SIG-M5 treated with dmso at 0.1 percent for 504 hours (cell line): Measurements from ENCODE around the gene LRMDA.
A peak's percentile ranks its signal among the peaks of the same experiment; 100 is the strongest.
"Not testable (repeated sequence)": the region's sequence is repeated elsewhere in the genome, so short reads cannot be mapped to it uniquely, and the experiment has no call there.

Experiments
- DNase-seq: peaks from one replicate; lab custom pipeline; 2025; ENCODE audit not compliant: unreplicated experiment; lab: John Stamatoyannopoulos, UW

The LRMDA gene

GRCh38 chr10:76126607-76127527 is 695.4 kb downstream of the LRMDA start:
- peak; percentile 25 for DNase-seq

- no peak for DNase-seq
Measured at GRCh38 chr10:76127984-76128589, 696.7 kb downstream of the LRMDA start.

- no peak for DNase-seq
Measured at GRCh38 chr10:76129213-76129612, 697.8 kb downstream of the LRMDA start.

- no peak for DNase-seq
Measured at GRCh38 chr10:76130892-76131291, 699.5 kb downstream of the LRMDA start.

GRCh38 chr10:76133597-76134255 is 702.3 kb downstream of the LRMDA start:
- DNase-seq = no peak

GRCh38 chr10:76136961-76137360 is 705.5 kb downstream of the LRMDA start:
- DNase-seq = no peak

- DNase-seq = no peak
Measured at GRCh38 chr10:76138286-76138685, 706.9 kb downstream of the LRMDA start.

GRCh38 chr10:76138906-76139305 is 707.5 kb downstream of the LRMDA start:
- no peak for DNase-seq

- no peak for DNase-seq
Measured at GRCh38 chr10:76139431-76139830, 708.0 kb downstream of the LRMDA start.

GRCh38 chr10:76141376-76141775 is 710.0 kb downstream of the LRMDA start:
- DNase-seq = no peak

- DNase-seq = not testable (repeated sequence)
Measured at GRCh38 chr10:76148217-76148616, 716.8 kb downstream of the LRMDA start.

- no peak for DNase-seq
Measured at GRCh38 chr10:76149182-76149581, 717.8 kb downstream of the LRMDA start.

GRCh38 chr10:76149602-76150138 is 718.2 kb downstream of the LRMDA start:
- no peak for DNase-seq

- DNase-seq = no peak
Measured at GRCh38 chr10:76150139-76150875, 718.9 kb downstream of the LRMDA start.

- DNase-seq = no peak
Measured at GRCh38 chr10:76150876-76151288, 719.5 kb downstream of the LRMDA start.

GRCh38 chr10:76152186-76152585 is 720.8 kb downstream of the LRMDA start:
- no peak for DNase-seq

- no peak for DNase-seq
Measured at GRCh38 chr10:76155961-76156360, 724.5 kb downstream of the LRMDA start.

GRCh38 chr10:76160446-76161300 is 729.2 kb downstream of the LRMDA start:
- no peak for DNase-seq

- no peak for DNase-seq
Measured at GRCh38 chr10:76161301-76161582, 729.8 kb downstream of the LRMDA start.

GRCh38 chr10:76168437-76168836 is 737.0 kb downstream of the LRMDA start:
- no peak for DNase-seq
